HG03354 (cell line): ENCODE data around the gene NUDT8.
"Not testable (repeated sequence)": the region's sequence is repeated elsewhere in the genome, so short reads cannot be mapped to it uniquely, and the experiment has no call there.

ENCODE experiments used
- ATAC-seq: cut with Tn5 transposase; IDR thresholded peaks from one replicate; pipeline ENCODE4 v1.9.1; 2021; ENCODE audit warnings: mild to moderate bottlenecking; ENCODE audit not compliant: unreplicated experiment, poor library complexity, severe bottlenecking

The NUDT8 gene

GRCh38 chr11:67644472-67645418, 15.0 kb upstream of the NUDT8 start:
- no peak for ATAC-seq

- ATAC-seq: no peak
Observed at GRCh38 chr11:67644042-67644441, 14.3 kb upstream of the NUDT8 start.

GRCh38 chr11:67642173-67643120, 12.7 kb upstream of the NUDT8 start:
- no peak for ATAC-seq

GRCh38 chr11:67641338-67642172, 11.8 kb upstream of the NUDT8 start:
- no peak for ATAC-seq

- ATAC-seq: no peak
Observed at GRCh38 chr11:67640758-67641337, 11.1 kb upstream of the NUDT8 start.

- no peak for ATAC-seq
Observed at GRCh38 chr11:67640021-67640757, 10.5 kb upstream of the NUDT8 start.

- ATAC-seq: no peak
Observed at GRCh38 chr11:67639438-67639859, 9.7 kb upstream of the NUDT8 start, which contains the start of gene TBX10. Gene TBX10 (minus strand): TSS chr11:67639763. CDS start chr11:67639472, 291 bp downstream.

GRCh38 chr11:67638535-67639437, 9.0 kb upstream of the NUDT8 start:
- no peak for ATAC-seq

GRCh38 chr11:67637441-67637840, 7.7 kb upstream of the NUDT8 start:
- not testable (repeated sequence) for ATAC-seq

- no peak for ATAC-seq
Observed at GRCh38 chr11:67636962-67637361, 7.2 kb upstream of the NUDT8 start.

GRCh38 chr11:67635231-67635521, 5.4 kb upstream of the NUDT8 start:
- ATAC-seq: no peak

- no peak for ATAC-seq
Observed at GRCh38 chr11:67634366-67635230, 4.9 kb upstream of the NUDT8 start.

GRCh38 chr11:67633758-67634365, 4.1 kb upstream of the NUDT8 start:
- no peak for ATAC-seq

- no peak for ATAC-seq
Observed at GRCh38 chr11:67632982-67633755, 3.4 kb upstream of the NUDT8 start.

- ATAC-seq: no peak
Observed at GRCh38 chr11:67632175-67632981, 2.6 kb upstream of the NUDT8 start.
